BJ (cell line): ENCODE data around the gene FXYD1. TPM values are rescaled to one million over a fixed set of nuclear protein-coding genes. Genes with fewer than 3 reads are reported as not detected.

Source experiments
- CTCF ChIA-PET: fragments of 350-600 bp; formaldehyde crosslinking; extraction: SDS; loops from one replicate; lab custom pipeline; 2021; ENCODE audit warnings: antibody characterized with exemption, inconsistent platforms; lab: Yijun Ruan, JAX
- POLR2A ChIA-PET: fragments of 300-600 bp; sonication (Branson Sonifier 250); formaldehyde crosslinking; extraction: SDS; loops from one replicate; lab custom pipeline; 2021; ENCODE audit warnings: antibody characterized with exemption; lab: Charles Lee
- DNase-seq: peaks from one replicate; pipeline ENCODE4 v3.0.0-alpha.2; 2011; ENCODE audit warnings: low read depth
- H3K27me3 ChIP-seq: 2 replicates; pipeline ENCODE4 v1.6.0; 2011; ENCODE audit warnings: low read length; ENCODE audit not compliant: control insufficient read depth, insufficient read depth
- H3K36me3 ChIP-seq: 2 replicates; pipeline ENCODE4 v1.5.1; 2011; ENCODE audit warnings: low read length; ENCODE audit not compliant: control insufficient read depth, insufficient read depth
- H3K4me3 ChIP-seq: 2 replicates; pipeline ENCODE4 v1.5.1; 2011; ENCODE audit warnings: low read depth, mild to moderate bottlenecking, control low read depth, low read length
- CTCF ChIP-seq: IDR thresholded peaks from 2 replicates; pipeline ENCODE4 v1.5.1; 2011; ENCODE audit warnings: low read depth, mild to moderate bottlenecking, control low read depth, inconsistent platforms, low read length, moderate library complexity; ENCODE audit not compliant: insufficient read depth
- polyA plus RNA-seq: library from polyadenylated mRNA; depleted of rRNA; stranded (reverse); fragments of >200 nt; gene quantifications from 2 replicates; pipeline ENCODE4 v1.2.3, GENCODE V29; 2011

FXYD1 gene
- polyA plus RNA-seq, 1 experiment: 4.0 TPM

- no peak for DNase-seq
- CTCF ChIA-PET: interaction anchor here (0.6 to 5.2 kb wide), 13 partner anchors 9 to 634 kb away, joined by 3 to 36 read pairs (median 5); partner anchors contain the start of genes FXYD7 and LGI4
- H3K36me3 ChIP-seq: peaks cover 2% of the 10 kb centered on the region
- peak overlapping the region; percentile 84 for H3K4me3 ChIP-seq
- H3K27me3 ChIP-seq: no peaks in the 10 kb centered on the region
- TF ChIP-seq CTCF: peak; percentile 78
- POLR2A ChIA-PET: no interaction called here
These were observed 15.3 kb downstream of the FXYD1 start for GRCh38 chr19:35153701-35154524.

- peak within 1 kb of the TSS; percentile 84 for H3K4me3 ChIP-seq
- peak; percentile 17; the same call in 1 of the 2 replicates for TF ChIP-seq CTCF
- ChIA-PET POLR2A (no interaction called here), CTCF (interaction anchor here (0.6 to 5.2 kb wide), 10 partner anchors 8 to 633 kb away, joined by 3 to 36 read pairs (median 6); partner anchors contain the start of genes FXYD7 and LGI4)
- no peak for DNase-seq
- H3K36me3 ChIP-seq: peaks cover 8% of the 10 kb centered on the region
- no peaks in the 10 kb centered on the region for H3K27me3 ChIP-seq
These were observed 16.1 kb downstream of the FXYD1 start, which contains the start of gene FXYD5 for GRCh38 chr19:35154525-35155406. FXYD5 (plus strand) TSS chr19:35154735; CDS start chr19:35155551, 816 bp downstream.

DNA sequence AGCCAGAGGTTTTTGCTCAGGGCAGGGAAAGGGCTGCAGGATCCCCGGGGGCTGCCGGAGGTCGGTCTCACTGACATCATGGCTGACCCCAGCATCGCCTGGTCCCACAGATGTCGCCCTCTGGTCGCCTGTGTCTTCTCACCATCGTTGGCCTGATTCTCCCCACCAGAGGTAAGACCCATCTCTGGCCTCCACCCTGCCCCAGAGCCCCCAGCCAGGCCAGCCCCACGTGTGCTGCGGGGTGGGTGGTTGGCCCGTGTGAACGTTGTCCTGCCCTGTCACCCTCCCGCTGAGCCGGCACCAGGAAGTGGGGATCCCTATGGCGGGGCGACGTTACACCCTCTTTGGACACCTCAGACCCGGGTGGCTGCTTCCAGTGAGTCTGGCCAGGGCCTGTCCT lies 16.8 kb downstream of the FXYD1 start:
- Histone ChIP-seq H3K27me3 (no peaks in the 10 kb centered on the region), H3K4me3 (peak overlapping the region; percentile 84), H3K36me3 (peaks cover 9% of the 10 kb centered on the region)
- no peak for DNase-seq
- no peak for TF ChIP-seq CTCF
- ChIA-PET CTCF (interaction anchor here (5.2 kb wide), 1 partner anchor 13 kb away, joined by 36 read pairs; the partner anchor contains the start of gene FXYD7), POLR2A (no interaction called here)

GRCh38 chr19:35155981-35156672 lies 17.5 kb downstream of the FXYD1 start:
- TF ChIP-seq CTCF: no peak

More at GRCh38 chr19:35155981-35156672, 17.5 kb downstream of the FXYD1 start:
- no peak for DNase-seq
- H3K36me3 ChIP-seq: peaks cover 9% of the 10 kb centered on the region
- POLR2A ChIA-PET: no interaction called here
- no peaks in the 10 kb centered on the region for H3K27me3 ChIP-seq
- CTCF ChIA-PET: no interaction called here
- peak overlapping the region; percentile 84 for H3K4me3 ChIP-seq
